IMR-90 (cell line): ENCODE data around the gene CDH13. TPM values are rescaled to one million over a fixed set of nuclear protein-coding genes. Genes with fewer than 3 reads are reported as not detected.

Experiments
- ATAC-seq: fragments of 200-7000 bp; cut with Tn5 transposase; 2 replicates; pipeline ENCODE4 v1.9.1; 2020; ENCODE audit warnings: low read depth, mild to moderate bottlenecking, moderate library complexity
- BruUV-seq: library from RNA; stranded (reverse); fragments of 400-500 nt; replicated peaks from 2 replicates; lab custom pipeline; 2021; lab: Mats Ljungman, UMichigan
- CTCF ChIA-PET: fragments of 300-600 bp; formaldehyde crosslinking; extraction: SDS; loops from one replicate; lab custom pipeline; 2021; ENCODE audit warnings: antibody characterized with exemption; lab: Yijun Ruan, JAX
- POLR2A ChIA-PET: fragments of 300-600 bp; sonication (Branson Sonifier 250); formaldehyde crosslinking; loops from one replicate; lab custom pipeline; 2022; ENCODE audit warnings: antibody characterized with exemption; ENCODE audit not compliant: unreplicated experiment; lab: Charles Lee
- DNase-seq: peaks from one replicate; pipeline ENCODE4 v3.0.0; 2013
- H2AFZ ChIP-seq: replicated peaks from 2 replicates; pipeline ENCODE3; 2013; ENCODE audit warnings: low read length, mild to moderate bottlenecking; ENCODE audit not compliant: poor library complexity
- H2AK5ac ChIP-seq: 2 replicates; pipeline ENCODE4 v1.6.1; 2013; ENCODE audit warnings: low read depth, low read length, inconsistent platforms
- H2AK9ac ChIP-seq: replicated peaks from 2 replicates; pipeline ENCODE3; 2013; ENCODE audit warnings: mild to moderate bottlenecking, low read depth, low read length, moderate library complexity; ENCODE audit not compliant: poor library complexity
- H2BK120ac ChIP-seq: 2 replicates; pipeline ENCODE4 v1.6.1; 2013; ENCODE audit warnings: low read depth, low read length, inconsistent platforms
- H2BK15ac ChIP-seq: 3 replicates; pipeline ENCODE4 v1.6.1; 2013; ENCODE audit warnings: low read depth, low read length, inconsistent platforms
- H2BK20ac ChIP-seq: 2 replicates; pipeline ENCODE4 v1.6.1; 2013; ENCODE audit warnings: low read depth, mild to moderate bottlenecking, inconsistent platforms, low read length, moderate library complexity
- H2BK5ac ChIP-seq: 2 replicates; pipeline ENCODE4 v1.6.1; 2013; ENCODE audit warnings: mild to moderate bottlenecking, low read depth, low read length, inconsistent platforms; ENCODE audit not compliant: poor library complexity, severe bottlenecking
- H3K14ac ChIP-seq: replicated peaks from 2 replicates; pipeline ENCODE4 v1.6.1; 2013; ENCODE audit warnings: low read depth, low read length, inconsistent platforms
- H3K18ac ChIP-seq: 2 replicates; pipeline ENCODE4 v1.6.1; 2013; ENCODE audit warnings: low read depth, low read length, control low read depth
- H3K23ac ChIP-seq: 2 replicates; pipeline ENCODE4 v1.6.1; 2013; ENCODE audit warnings: low read depth, low read length, inconsistent platforms
- H3K27ac ChIP-seq: 2 replicates; pipeline ENCODE4 v1.5.1; 2013; ENCODE audit warnings: mild to moderate bottlenecking, control low read depth, low read length; ENCODE audit not compliant: insufficient read depth
- H3K27me3 ChIP-seq: 2 replicates; pipeline ENCODE4 v1.6.1; 2013; ENCODE audit warnings: low read length; ENCODE audit not compliant: control insufficient read depth, insufficient read depth
- H3K36me3 ChIP-seq: 2 replicates; pipeline ENCODE4 v1.6.1; 2013; ENCODE audit warnings: low read length, mixed read lengths; ENCODE audit not compliant: control insufficient read depth, insufficient read depth
- H3K4ac ChIP-seq: 2 replicates; pipeline ENCODE4 v1.6.1; 2013; ENCODE audit warnings: low read depth, low read length, inconsistent platforms
- H3K4me1 ChIP-seq: 2 replicates; pipeline ENCODE4 v1.6.1; 2013; ENCODE audit warnings: low read length, mixed read lengths; ENCODE audit not compliant: control insufficient read depth, insufficient read depth
- H3K4me2 ChIP-seq: 2 replicates; pipeline ENCODE4 v1.6.1; 2013; ENCODE audit warnings: low read depth, mild to moderate bottlenecking, control low read depth, low read length, moderate library complexity
- H3K4me3 ChIP-seq: 2 replicates; pipeline ENCODE4 v1.5.1; 2013; ENCODE audit warnings: low read depth, mild to moderate bottlenecking, control low read depth, low read length, moderate library complexity; ENCODE audit not compliant: insufficient read depth
- H3K56ac ChIP-seq: 2 replicates; pipeline ENCODE4 v1.6.1; 2013; ENCODE audit warnings: low read length, inconsistent platforms; ENCODE audit not compliant: insufficient read depth; ENCODE audit errors: extremely low read depth
- H3K79me1 ChIP-seq, 2 experiments: 2 replicates each; pipeline ENCODE4 v1.6.1; 2013; ENCODE audit warnings: low read length in 2 of 2, inconsistent platforms in 1 of 2, low read depth in 1 of 2
- H3K9ac ChIP-seq: 2 replicates; pipeline ENCODE4 v1.6.1; 2013; ENCODE audit warnings: low read depth, low read length, control low read depth
- H3K9me1 ChIP-seq: 2 replicates; pipeline ENCODE4 v1.6.1; 2013; ENCODE audit warnings: low read length, inconsistent platforms; ENCODE audit not compliant: insufficient read depth
- H3K9me3 ChIP-seq: 2 replicates; pipeline ENCODE4 v1.6.1; 2013; ENCODE audit warnings: low read length; ENCODE audit not compliant: control insufficient read depth, insufficient read depth
- H4K20me1 ChIP-seq: 2 replicates; pipeline ENCODE4 v1.6.1; 2013; ENCODE audit warnings: low read length, inconsistent platforms; ENCODE audit not compliant: insufficient read depth
- H4K5ac ChIP-seq: 2 replicates; pipeline ENCODE4 v1.6.1; 2013; ENCODE audit warnings: mild to moderate bottlenecking, low read depth, low read length, control low read depth
- H4K8ac ChIP-seq, 2 experiments: 2 replicates each; pipeline ENCODE4 v1.6.1; 2013; ENCODE audit warnings: low read depth in 2 of 2, low read length in 2 of 2, control low read depth in 1 of 2, inconsistent platforms in 1 of 2
- H4K91ac ChIP-seq: 2 replicates; pipeline ENCODE4 v1.6.1; 2013; ENCODE audit warnings: low read depth, low read length, inconsistent platforms; ENCODE audit not compliant: insufficient read depth
- CHD1 ChIP-seq: IDR thresholded peaks from 2 replicates; pipeline ENCODE4 v1.6.1; 2012; ENCODE audit warnings: low read depth, low read length, improper control_type of control experiment
- RAD21 ChIP-seq: IDR thresholded peaks from 2 replicates; pipeline ENCODE4 v1.6.1; 2012; ENCODE audit warnings: low read length, improper control_type of control experiment
- RCOR1 ChIP-seq: IDR thresholded peaks from 2 replicates; pipeline ENCODE4 v1.6.1; 2012; ENCODE audit warnings: mild to moderate bottlenecking, low read length, improper control_type of control experiment; ENCODE audit not compliant: insufficient replicate concordance
- WGBS, 2 experiments: methylation state at CpG; one replicate each; pipeline versions ENCODE4 v1.1.5 to v1.1.7; 2013; ENCODE audit warnings: missing lambda C conversion rate in 2 of 2; ENCODE audit not compliant: insufficient read length in 1 of 2; ENCODE audit errors: extremely low coverage in 2 of 2; 5-methylcytosine and 5-hydroxymethylcytosine counted together
- dilution Hi-C: fragments of 300-500 bp; cut with HindIII; formaldehyde crosslinking; loops from one replicate; pipeline ENCODE4 v1.14.3; 2018; ENCODE audit warnings: low sequenced_read_pairs; ENCODE audit not compliant: unreplicated experiment
- in situ Hi-C: fragments of 300-500 bp; cut with MboI; formaldehyde crosslinking; loops from 3 replicates; pipeline ENCODE4 v1.14.3; 2019; ENCODE audit warnings: low sequenced_read_pairs, inconsistent platforms, mixed read lengths
- intact Hi-C: fragments of 100-400 bp; cut with micrococcal nuclease; formaldehyde crosslinking; loops from 2 replicates; pipeline ENCODE4 v1.10.0; 2022
- polyA plus RNA-seq, 3 experiments: library from polyadenylated mRNA; depleted of rRNA; stranded (reverse); fragments of >200 nt; gene quantifications; 2 replicates each; pipeline ENCODE4 v1.2.3, GENCODE V29; 2012; ENCODE audit warnings: low replicate concordance in 1 of 3
- total RNA-seq: library from RNA; depleted of rRNA; stranded (reverse); fragments of >200 nt; gene quantifications from 2 replicates; pipeline ENCODE4 v1.2.3, GENCODE V29; 2012
- TF ChIP-seq, protein P1 (sequence below): fragments of 150-350 bp; IDR thresholded peaks from 2 replicates; pipeline ENCODE4 v1.6.1; 2017; ENCODE audit warnings: mild to moderate bottlenecking, antibody characterized with exemption, low read length, low read depth

CDH13 gene
- total and polyA plus RNA-seq, 2 of the 4 experiments (the other 2 are of a cell fraction), result 61.6 to 74.7 TPM

DNA sequence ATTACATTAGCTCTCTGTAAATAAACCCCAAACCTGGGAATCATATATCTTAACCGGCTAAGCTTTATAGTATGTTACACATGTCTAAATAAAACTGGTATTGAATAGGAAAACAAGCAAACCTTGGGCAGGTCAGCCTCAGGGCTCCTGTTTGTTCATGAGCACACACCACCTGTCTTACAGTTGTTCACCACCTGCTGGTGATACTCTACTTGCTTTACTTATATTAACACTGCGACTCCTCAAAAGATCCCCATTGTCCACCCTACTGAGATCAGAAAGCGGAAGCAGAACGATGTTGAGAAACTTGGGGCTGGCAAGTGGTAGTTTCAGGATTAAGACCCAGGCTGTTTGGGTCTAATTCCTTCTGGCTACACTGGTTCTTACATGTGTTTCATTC is 16.4 kb downstream of the CDH13 start:
- no peak overlapping the region for H2BK20ac ChIP-seq
- peak overlapping the region; percentile 11; the same call in 1 of the 2 replicates for H2BK120ac ChIP-seq
- H3K23ac ChIP-seq, result no peak overlapping the region
- H2AK5ac ChIP-seq, result peak overlapping the region; percentile 7; the same call in 1 of the 2 replicates
- H3K4me2 ChIP-seq, result no peak overlapping the region
- in situ Hi-C loops, result no loop called here
- H2AK9ac ChIP-seq, result no peak overlapping the region
- ATAC-seq, result no peak
- intact Hi-C loops, result no loop called here
- peaks cover 11% of the 10 kb centered on the region for H3K4me1 ChIP-seq
- no CpG with 5 or more reads among the region's 4 CpGs for WGBS, 2 experiments
- H3K9me3 ChIP-seq, result no peaks in the 10 kb centered on the region
- H2BK15ac ChIP-seq, result no peak overlapping the region
- H3K18ac ChIP-seq, result no peak overlapping the region
- dilution Hi-C loops, result no loop called here
- H3K9me1 ChIP-seq, result peaks cover 23% of the 10 kb centered on the region
- H2BK5ac ChIP-seq, result no peak overlapping the region
- no peak overlapping the region for H3K4me3 ChIP-seq
- H4K91ac ChIP-seq, result no peak overlapping the region
- ChIA-PET CTCF (interaction anchor here (1.1 to 1.7 kb wide), 3 partner anchors 10 to 28 kb away, joined by 3 to 7 read pairs (median 6); no protein-coding TSS in a partner anchor), POLR2A (no interaction called here)
- DNase-seq, result no peak
- no peaks in the 10 kb centered on the region for H3K27me3 ChIP-seq
- no peak overlapping the region for H3K14ac ChIP-seq
- no peak overlapping the region for H3K4ac ChIP-seq
- no peak overlapping the region for H4K5ac ChIP-seq
- BruUV-seq, result no TSS peak
- H3K27ac ChIP-seq, result no peak overlapping the region
- H2AFZ ChIP-seq, result no peak overlapping the region
- H3K9ac ChIP-seq, result no peak overlapping the region
- no peak overlapping the region for H3K56ac ChIP-seq
- no peak overlapping the region for H4K8ac ChIP-seq
- H3K36me3 ChIP-seq, result no peaks in the 10 kb centered on the region
- H4K20me1 ChIP-seq, result no peaks in the 10 kb centered on the region
- TF ChIP-seq, protein P1, sequence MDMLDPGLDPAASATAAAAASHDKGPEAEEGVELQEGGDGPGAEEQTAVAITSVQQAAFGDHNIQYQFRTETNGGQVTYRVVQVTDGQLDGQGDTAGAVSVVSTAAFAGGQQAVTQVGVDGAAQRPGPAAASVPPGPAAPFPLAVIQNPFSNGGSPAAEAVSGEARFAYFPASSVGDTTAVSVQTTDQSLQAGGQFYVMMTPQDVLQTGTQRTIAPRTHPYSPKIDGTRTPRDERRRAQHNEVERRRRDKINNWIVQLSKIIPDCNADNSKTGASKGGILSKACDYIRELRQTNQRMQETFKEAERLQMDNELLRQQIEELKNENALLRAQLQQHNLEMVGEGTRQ, result no peak
- TF ChIP-seq RCOR1, result no peak
- TF ChIP-seq CHD1, result no peak
- no peak for TF ChIP-seq RAD21
- peaks cover 34 to 85% of the 10 kb centered on the region in 2 experiments for H3K79me1 ChIP-seq
